ENCODE data around the gene TMEM259.

Gene TMEM259

GRCh38 chr19:960020-960419 is 60.9 kb downstream of the TMEM259 start:
- H3K27ac ChIP-seq, result no peak overlapping the region
- DNase-seq (ENCODE audit: low spot score), result no peak
- TF ChIP-seq CTCF (IDR thresholded peaks at IDR 0.05), result no peak
- no peak overlapping the region for H3K4me3 ChIP-seq

Data from coronary artery (tissue), 2 donors.